HEK293 (cell line): ENCODE results near the gene BCL2.

Experiments
- EGR2 ChIP-seq: fragments of 450-650 bp; formaldehyde crosslinking; IDR thresholded peaks from 2 replicates; pipeline ENCODE4 v1.5.1; 2016; ENCODE audit warnings: low read depth, missing biosample characterization, missing genetic modification characterization
- GFI1B ChIP-seq: fragments of 450-650 bp; formaldehyde crosslinking; IDR thresholded peaks from 2 replicates; pipeline ENCODE4 v1.5.1; 2016; ENCODE audit warnings: missing biosample characterization, missing genetic modification characterization
- GLI2 ChIP-seq: fragments of 450-650 bp; formaldehyde crosslinking; IDR thresholded peaks from 2 replicates; pipeline ENCODE4; 2017; ENCODE audit warnings: missing biosample characterization, missing genetic modification characterization, low read depth, borderline replicate concordance
- KLF7 ChIP-seq: fragments of 450-650 bp; formaldehyde crosslinking; IDR thresholded peaks from 2 replicates; pipeline ENCODE4 v1.5.1; 2016; ENCODE audit warnings: missing biosample characterization, missing genetic modification characterization, borderline replicate concordance
- OVOL3 ChIP-seq: fragments of 450-650 bp; formaldehyde crosslinking; IDR thresholded peaks from 2 replicates; pipeline ENCODE4 v1.5.1; 2016; ENCODE audit warnings: missing biosample characterization, missing genetic modification characterization
- TCF7L2 ChIP-seq: IDR thresholded peaks from 2 replicates; pipeline ENCODE4 v1.6.1; 2011; ENCODE audit warnings: low read depth, mild to moderate bottlenecking, inconsistent platforms, low read length, moderate library complexity, borderline replicate concordance
- ZBTB21 ChIP-seq: fragments of 450-650 bp; formaldehyde crosslinking; IDR thresholded peaks from 2 replicates; pipeline ENCODE4 v1.5.1; 2017; ENCODE audit warnings: missing biosample characterization, missing genetic modification characterization
- ZFP3 ChIP-seq: fragments of 450-650 bp; formaldehyde crosslinking; IDR thresholded peaks from 2 replicates; pipeline ENCODE4 v1.5.1; 2016; ENCODE audit warnings: low read depth, missing biosample characterization, missing genetic modification characterization
- ZFP41 ChIP-seq: fragments of 450-650 bp; formaldehyde crosslinking; IDR thresholded peaks from 2 replicates; pipeline ENCODE4 v1.5.1; 2016; ENCODE audit warnings: missing biosample characterization, missing genetic modification characterization, borderline replicate concordance
- ZFP69B ChIP-seq: fragments of 450-650 bp; formaldehyde crosslinking; IDR thresholded peaks from 2 replicates; pipeline ENCODE4 v1.5.1; 2016; ENCODE audit warnings: missing biosample characterization, missing genetic modification characterization
- ZIC2 ChIP-seq: fragments of 450-650 bp; formaldehyde crosslinking; IDR thresholded peaks from 2 replicates; pipeline ENCODE4 v1.5.1; 2016; ENCODE audit warnings: missing biosample characterization, missing genetic modification characterization
- ZNF140 ChIP-seq: fragments of 450-650 bp; formaldehyde crosslinking; IDR thresholded peaks from 2 replicates; pipeline ENCODE4 v1.5.1; 2016; ENCODE audit warnings: missing biosample characterization, missing genetic modification characterization
- ZNF155 ChIP-seq: fragments of 450-650 bp; formaldehyde crosslinking; IDR thresholded peaks from 2 replicates; pipeline ENCODE4 v1.5.1; 2016; ENCODE audit warnings: missing biosample characterization, missing genetic modification characterization
- ZNF239 ChIP-seq: fragments of 450-650 bp; formaldehyde crosslinking; IDR thresholded peaks from 2 replicates; pipeline ENCODE4 v1.5.1; 2016; ENCODE audit warnings: missing biosample characterization, missing genetic modification characterization
- ZNF341 ChIP-seq: fragments of 450-650 bp; formaldehyde crosslinking; IDR thresholded peaks from 2 replicates; pipeline ENCODE4; 2016; ENCODE audit warnings: low read depth, missing biosample characterization, missing genetic modification characterization
- ZNF354C ChIP-seq: fragments of 450-650 bp; formaldehyde crosslinking; IDR thresholded peaks from 2 replicates; pipeline ENCODE4 v1.5.1; 2016; ENCODE audit warnings: missing biosample characterization, missing genetic modification characterization, low read depth, borderline replicate concordance
- ZNF37A ChIP-seq: fragments of 450-650 bp; IDR thresholded peaks from 2 replicates; pipeline ENCODE4 v1.5.1; 2018; ENCODE audit warnings: missing biosample characterization, missing genetic modification characterization
- ZNF426 ChIP-seq: fragments of 450-650 bp; formaldehyde crosslinking; IDR thresholded peaks from 2 replicates; pipeline ENCODE4 v1.5.1; 2017; ENCODE audit warnings: missing biosample characterization, missing genetic modification characterization, mild to moderate bottlenecking, inconsistent platforms, moderate library complexity
- ZNF548 ChIP-seq: fragments of 450-650 bp; formaldehyde crosslinking; IDR thresholded peaks from 2 replicates; pipeline ENCODE4 v1.5.1; 2016; ENCODE audit warnings: missing biosample characterization, missing genetic modification characterization
- ZNF555 ChIP-seq: fragments of 450-650 bp; formaldehyde crosslinking; conservative IDR thresholded peaks from 2 replicates; pipeline ENCODE4 v1.5.1; 2017; ENCODE audit warnings: missing biosample characterization, mild to moderate bottlenecking, missing genetic modification characterization, inconsistent platforms
- ZNF670 ChIP-seq: fragments of 450-650 bp; formaldehyde crosslinking; IDR thresholded peaks from 2 replicates; pipeline ENCODE4 v1.5.1; 2016; ENCODE audit warnings: missing biosample characterization, missing genetic modification characterization, low read depth
- ZNF776 ChIP-seq: fragments of 450-650 bp; formaldehyde crosslinking; IDR thresholded peaks from 2 replicates; pipeline ENCODE4 v1.5.0; 2017; ENCODE audit warnings: missing biosample characterization, missing genetic modification characterization, borderline replicate concordance
- ZNF837 ChIP-seq: fragments of 450-650 bp; formaldehyde crosslinking; IDR thresholded peaks from 2 replicates; pipeline ENCODE4 v1.5.1; 2016; ENCODE audit warnings: missing biosample characterization, missing genetic modification characterization
- ZSCAN16 ChIP-seq: fragments of 450-650 bp; formaldehyde crosslinking; IDR thresholded peaks from 2 replicates; pipeline ENCODE4 v1.5.1; 2016; ENCODE audit warnings: missing biosample characterization, missing genetic modification characterization
- ZXDB ChIP-seq: fragments of 450-650 bp; formaldehyde crosslinking; IDR thresholded peaks from 2 replicates; pipeline ENCODE4 v1.5.1; 2016; ENCODE audit warnings: missing biosample characterization, missing genetic modification characterization
- TF ChIP-seq, protein P1 (sequence below): fragments of 450-650 bp; IDR thresholded peaks from 2 replicates; pipeline ENCODE4 v1.5.1; 2018; ENCODE audit warnings: missing biosample characterization, missing genetic modification characterization
- TF ChIP-seq, protein P2 (sequence below): fragments of 450-650 bp; formaldehyde crosslinking; IDR thresholded peaks from 2 replicates; pipeline ENCODE4 v1.5.1; 2016; ENCODE audit warnings: missing biosample characterization, missing genetic modification characterization, borderline replicate concordance
- TF ChIP-seq, protein P3 (sequence below): fragments of 450-650 bp; formaldehyde crosslinking; IDR thresholded peaks from 2 replicates; pipeline ENCODE4 v1.5.0; 2017; ENCODE audit warnings: missing biosample characterization, missing genetic modification characterization, borderline replicate concordance
- TF ChIP-seq, protein P4 (sequence below): fragments of 450-650 bp; formaldehyde crosslinking; IDR thresholded peaks from 2 replicates; pipeline ENCODE4 v1.5.1; 2016; ENCODE audit warnings: missing biosample characterization, missing genetic modification characterization
- TF ChIP-seq, protein P5 (sequence below): fragments of 450-650 bp; formaldehyde crosslinking; conservative IDR thresholded peaks from 2 replicates; pipeline ENCODE4 v1.5.1; 2016; ENCODE audit warnings: low read depth, missing biosample characterization, missing genetic modification characterization

Gene BCL2

DNA sequence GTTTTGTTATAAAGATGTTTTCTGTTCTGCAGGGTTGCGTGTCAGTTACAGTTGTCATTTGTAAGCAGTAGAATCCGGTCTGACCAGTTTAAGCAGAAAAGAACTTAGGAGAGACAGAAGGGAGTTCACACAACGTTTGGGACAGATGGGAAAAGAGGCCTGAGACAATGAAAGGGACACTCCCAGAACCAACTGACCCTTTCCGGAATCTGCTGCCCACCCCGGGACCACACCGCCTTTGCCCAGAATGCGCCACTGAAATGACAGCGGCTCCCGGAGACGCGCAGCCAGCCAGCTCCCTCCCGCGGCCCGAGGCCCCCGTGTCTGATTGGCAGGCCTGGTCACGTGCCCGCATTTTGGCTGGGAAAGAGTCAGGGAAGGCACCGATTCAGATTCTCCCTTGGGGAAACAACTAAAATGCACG, 244.6 kb downstream of the BCL2 start (continued):
- TF ChIP-seq EGR2 (tag by site-specific recombination) = no peak
- no peak for TF ChIP-seq GLI2 (tag by site-specific recombination)
- no peak for TF ChIP-seq ZNF837 (tag by site-specific recombination)
- TF ChIP-seq ZNF354C = no peak
- no peak for TF ChIP-seq ZNF426 (tag by site-specific recombination)
- TF ChIP-seq ZNF670 (tag by site-specific recombination) = no peak
- no peak for TF ChIP-seq ZFP69B (tag by site-specific recombination)
- no peak for TF ChIP-seq ZNF239 (tag by site-specific recombination)
- TF ChIP-seq ZFP41 (tag by site-specific recombination) = no peak
- no peak for TF ChIP-seq ZNF548 (tag by site-specific recombination)
- no peak for TF ChIP-seq OVOL3 (tag by site-specific recombination)
- no peak for TF ChIP-seq ZNF140 (tag by site-specific recombination)
- TF ChIP-seq KLF7 (tag by site-specific recombination) = no peak
- TF ChIP-seq ZIC2 (tag by site-specific recombination) = peak; percentile 45; the same call in 1 of the 2 replicates
- no peak for TF ChIP-seq ZSCAN16 (tag by site-specific recombination)
- no peak for TF ChIP-seq ZNF155 (tag by site-specific recombination)
- TF ChIP-seq ZNF341 (tag by site-specific recombination) = 0 out of 2 replicates have a peak, but pooled peaks have one; percentile 20
- TF ChIP-seq, protein P1, sequence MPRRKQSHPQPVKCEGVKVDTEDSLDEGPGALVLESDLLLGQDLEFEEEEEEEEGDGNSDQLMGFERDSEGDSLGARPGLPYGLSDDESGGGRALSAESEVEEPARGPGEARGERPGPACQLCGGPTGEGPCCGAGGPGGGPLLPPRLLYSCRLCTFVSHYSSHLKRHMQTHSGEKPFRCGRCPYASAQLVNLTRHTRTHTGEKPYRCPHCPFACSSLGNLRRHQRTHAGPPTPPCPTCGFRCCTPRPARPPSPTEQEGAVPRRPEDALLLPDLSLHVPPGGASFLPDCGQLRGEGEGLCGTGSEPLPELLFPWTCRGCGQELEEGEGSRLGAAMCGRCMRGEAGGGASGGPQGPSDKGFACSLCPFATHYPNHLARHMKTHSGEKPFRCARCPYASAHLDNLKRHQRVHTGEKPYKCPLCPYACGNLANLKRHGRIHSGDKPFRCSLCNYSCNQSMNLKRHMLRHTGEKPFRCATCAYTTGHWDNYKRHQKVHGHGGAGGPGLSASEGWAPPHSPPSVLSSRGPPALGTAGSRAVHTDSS (tag by site-specific recombination) = no peak
- TF ChIP-seq ZNF37A (tag by site-specific recombination) = no peak
- TF ChIP-seq ZFP3 (tag by site-specific recombination) = no peak
- TF ChIP-seq ZBTB21 (tag by site-specific recombination) = no peak
- TF ChIP-seq, protein P2, sequence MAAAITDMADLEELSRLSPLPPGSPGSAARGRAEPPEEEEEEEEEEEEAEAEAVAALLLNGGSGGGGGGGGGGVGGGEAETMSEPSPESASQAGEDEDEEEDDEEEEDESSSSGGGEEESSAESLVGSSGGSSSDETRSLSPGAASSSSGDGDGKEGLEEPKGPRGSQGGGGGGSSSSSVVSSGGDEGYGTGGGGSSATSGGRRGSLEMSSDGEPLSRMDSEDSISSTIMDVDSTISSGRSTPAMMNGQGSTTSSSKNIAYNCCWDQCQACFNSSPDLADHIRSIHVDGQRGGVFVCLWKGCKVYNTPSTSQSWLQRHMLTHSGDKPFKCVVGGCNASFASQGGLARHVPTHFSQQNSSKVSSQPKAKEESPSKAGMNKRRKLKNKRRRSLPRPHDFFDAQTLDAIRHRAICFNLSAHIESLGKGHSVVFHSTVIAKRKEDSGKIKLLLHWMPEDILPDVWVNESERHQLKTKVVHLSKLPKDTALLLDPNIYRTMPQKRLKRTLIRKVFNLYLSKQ (tag by site-specific recombination) = no peak
- TF ChIP-seq, protein P3, sequence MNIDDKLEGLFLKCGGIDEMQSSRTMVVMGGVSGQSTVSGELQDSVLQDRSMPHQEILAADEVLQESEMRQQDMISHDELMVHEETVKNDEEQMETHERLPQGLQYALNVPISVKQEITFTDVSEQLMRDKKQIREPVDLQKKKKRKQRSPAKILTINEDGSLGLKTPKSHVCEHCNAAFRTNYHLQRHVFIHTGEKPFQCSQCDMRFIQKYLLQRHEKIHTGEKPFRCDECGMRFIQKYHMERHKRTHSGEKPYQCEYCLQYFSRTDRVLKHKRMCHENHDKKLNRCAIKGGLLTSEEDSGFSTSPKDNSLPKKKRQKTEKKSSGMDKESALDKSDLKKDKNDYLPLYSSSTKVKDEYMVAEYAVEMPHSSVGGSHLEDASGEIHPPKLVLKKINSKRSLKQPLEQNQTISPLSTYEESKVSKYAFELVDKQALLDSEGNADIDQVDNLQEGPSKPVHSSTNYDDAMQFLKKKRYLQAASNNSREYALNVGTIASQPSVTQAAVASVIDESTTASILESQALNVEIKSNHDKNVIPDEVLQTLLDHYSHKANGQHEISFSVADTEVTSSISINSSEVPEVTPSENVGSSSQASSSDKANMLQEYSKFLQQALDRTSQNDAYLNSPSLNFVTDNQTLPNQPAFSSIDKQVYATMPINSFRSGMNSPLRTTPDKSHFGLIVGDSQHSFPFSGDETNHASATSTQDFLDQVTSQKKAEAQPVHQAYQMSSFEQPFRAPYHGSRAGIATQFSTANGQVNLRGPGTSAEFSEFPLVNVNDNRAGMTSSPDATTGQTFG = no peak
- TF ChIP-seq TCF7L2 = no peak
- TF ChIP-seq, protein P4, sequence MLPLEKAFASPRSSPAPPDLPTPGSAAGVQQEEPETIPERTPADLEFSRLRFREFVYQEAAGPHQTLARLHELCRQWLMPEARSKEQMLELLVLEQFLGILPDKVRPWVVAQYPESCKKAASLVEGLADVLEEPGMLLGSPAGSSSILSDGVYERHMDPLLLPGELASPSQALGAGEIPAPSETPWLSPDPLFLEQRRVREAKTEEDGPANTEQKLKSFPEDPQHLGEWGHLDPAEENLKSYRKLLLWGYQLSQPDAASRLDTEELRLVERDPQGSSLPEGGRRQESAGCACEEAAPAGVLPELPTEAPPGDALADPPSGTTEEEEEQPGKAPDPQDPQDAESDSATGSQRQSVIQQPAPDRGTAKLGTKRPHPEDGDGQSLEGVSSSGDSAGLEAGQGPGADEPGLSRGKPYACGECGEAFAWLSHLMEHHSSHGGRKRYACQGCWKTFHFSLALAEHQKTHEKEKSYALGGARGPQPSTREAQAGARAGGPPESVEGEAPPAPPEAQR = no peak
- TF ChIP-seq ZXDB (tag by site-specific recombination) = peak; percentile 27; the same call in 1 of the 2 replicates
- TF ChIP-seq ZNF555 (tag by site-specific recombination) = no peak
- TF ChIP-seq GFI1B (tag by site-specific recombination) = no peak
- TF ChIP-seq, protein P5, sequence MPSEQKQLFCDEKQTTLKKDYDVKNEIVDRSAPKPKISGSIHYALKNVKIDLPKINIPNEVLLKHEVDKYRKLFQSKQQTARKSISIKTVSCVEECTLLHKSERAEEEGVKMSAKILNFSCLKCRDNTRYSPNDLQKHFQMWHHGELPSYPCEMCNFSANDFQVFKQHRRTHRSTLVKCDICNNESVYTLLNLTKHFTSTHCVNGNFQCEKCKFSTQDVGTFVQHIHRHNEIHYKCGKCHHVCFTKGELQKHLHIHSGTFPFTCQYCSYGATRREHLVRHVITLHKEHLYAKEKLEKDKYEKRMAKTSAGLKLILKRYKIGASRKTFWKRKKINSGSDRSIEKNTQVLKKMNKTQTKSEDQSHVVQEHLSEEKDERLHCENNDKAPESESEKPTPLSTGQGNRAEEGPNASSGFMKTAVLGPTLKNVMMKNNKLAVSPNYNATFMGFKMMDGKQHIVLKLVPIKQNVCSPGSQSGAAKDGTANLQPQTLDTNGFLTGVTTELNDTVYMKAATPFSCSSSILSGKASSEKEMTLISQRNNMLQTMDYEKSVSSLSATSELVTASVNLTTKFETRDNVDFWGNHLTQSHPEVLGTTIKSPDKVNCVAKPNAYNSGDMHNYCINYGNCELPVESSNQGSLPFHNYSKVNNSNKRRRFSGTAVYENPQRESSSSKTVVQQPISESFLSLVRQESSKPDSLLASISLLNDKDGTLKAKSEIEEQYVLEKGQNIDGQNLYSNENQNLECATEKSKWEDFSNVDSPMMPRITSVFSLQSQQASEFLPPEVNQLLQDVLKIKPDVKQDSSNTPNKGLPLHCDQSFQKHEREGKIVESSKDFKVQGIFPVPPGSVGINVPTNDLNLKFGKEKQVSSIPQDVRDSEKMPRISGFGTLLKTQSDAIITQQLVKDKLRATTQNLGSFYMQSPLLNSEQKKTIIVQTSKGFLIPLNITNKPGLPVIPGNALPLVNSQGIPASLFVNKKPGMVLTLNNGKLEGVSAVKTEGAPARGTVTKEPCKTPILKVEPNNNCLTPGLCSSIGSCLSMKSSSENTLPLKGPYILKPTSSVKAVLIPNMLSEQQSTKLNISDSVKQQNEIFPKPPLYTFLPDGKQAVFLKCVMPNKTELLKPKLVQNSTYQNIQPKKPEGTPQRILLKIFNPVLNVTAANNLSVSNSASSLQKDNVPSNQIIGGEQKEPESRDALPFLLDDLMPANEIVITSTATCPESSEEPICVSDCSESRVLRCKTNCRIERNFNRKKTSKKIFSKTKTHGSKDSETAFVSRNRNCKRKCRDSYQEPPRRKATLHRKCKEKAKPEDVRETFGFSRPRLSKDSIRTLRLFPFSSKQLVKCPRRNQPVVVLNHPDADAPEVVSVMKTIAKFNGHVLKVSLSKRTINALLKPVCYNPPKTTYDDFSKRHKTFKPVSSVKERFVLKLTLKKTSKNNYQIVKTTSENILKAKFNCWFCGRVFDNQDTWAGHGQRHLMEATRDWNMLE = no peak
- no peak for TF ChIP-seq ZNF776
